ENCODE measurements around the gene PTX4. TPM values are rescaled to one million over a fixed set of nuclear protein-coding genes. Genes with fewer than 3 reads are reported as not detected.

Gene PTX4
- total and polyA plus RNA-seq, 2 experiments from 2014 or later: not detected

- Mint-ChIP-seq H3K4me1 (peaks cover 2% of the 10 kb centered on the region; the same call in 1 of the 3 replicates), H3K36me3 (ENCODE audit: low read depth) (peaks cover 9% of the 10 kb centered on the region; the same call in 1 of the 3 replicates), H3K4me3 (no peak overlapping the region), H3K27ac (no peak overlapping the region), H3K27me3 (ENCODE audit: insufficient read depth, low read depth, poor library complexity) (peaks cover 6% of the 10 kb centered on the region), H3K9me3 (no peaks in the 10 kb centered on the region)
- no peaks in the 10 kb centered on the region for H3K36me3 ChIP-seq (ENCODE audit: insufficient read depth)
- H3K4me1 ChIP-seq (ENCODE audit: insufficient read depth): no peaks in the 10 kb centered on the region
- H3F3A ChIP-seq (replicated peaks; ENCODE audit: low read depth): no peaks in the 10 kb centered on the region
- no peak overlapping the region for H3K27ac ChIP-seq (ENCODE audit: low read depth)
- no peaks in the 10 kb centered on the region for H3K27me3 ChIP-seq (ENCODE audit: insufficient read depth)
- ATAC-seq (no peak), DNase-seq (ENCODE audit: low spot score) (no peak)
- no peak overlapping the region for H3K4me2 ChIP-seq
- H2AFZ ChIP-seq: no peak overlapping the region
- H3K9me2 ChIP-seq (ENCODE audit: insufficient read depth): no peaks in the 10 kb centered on the region
- no peaks in the 10 kb centered on the region for H3K79me2 ChIP-seq (replicated peaks; ENCODE audit: insufficient read depth)
- no peak for TF ChIP-seq CREB1 (CRISPR knock-in tag; IDR thresholded peaks at IDR 0.05; ENCODE audit: low read depth)
- TF ChIP-seq, protein P1, sequence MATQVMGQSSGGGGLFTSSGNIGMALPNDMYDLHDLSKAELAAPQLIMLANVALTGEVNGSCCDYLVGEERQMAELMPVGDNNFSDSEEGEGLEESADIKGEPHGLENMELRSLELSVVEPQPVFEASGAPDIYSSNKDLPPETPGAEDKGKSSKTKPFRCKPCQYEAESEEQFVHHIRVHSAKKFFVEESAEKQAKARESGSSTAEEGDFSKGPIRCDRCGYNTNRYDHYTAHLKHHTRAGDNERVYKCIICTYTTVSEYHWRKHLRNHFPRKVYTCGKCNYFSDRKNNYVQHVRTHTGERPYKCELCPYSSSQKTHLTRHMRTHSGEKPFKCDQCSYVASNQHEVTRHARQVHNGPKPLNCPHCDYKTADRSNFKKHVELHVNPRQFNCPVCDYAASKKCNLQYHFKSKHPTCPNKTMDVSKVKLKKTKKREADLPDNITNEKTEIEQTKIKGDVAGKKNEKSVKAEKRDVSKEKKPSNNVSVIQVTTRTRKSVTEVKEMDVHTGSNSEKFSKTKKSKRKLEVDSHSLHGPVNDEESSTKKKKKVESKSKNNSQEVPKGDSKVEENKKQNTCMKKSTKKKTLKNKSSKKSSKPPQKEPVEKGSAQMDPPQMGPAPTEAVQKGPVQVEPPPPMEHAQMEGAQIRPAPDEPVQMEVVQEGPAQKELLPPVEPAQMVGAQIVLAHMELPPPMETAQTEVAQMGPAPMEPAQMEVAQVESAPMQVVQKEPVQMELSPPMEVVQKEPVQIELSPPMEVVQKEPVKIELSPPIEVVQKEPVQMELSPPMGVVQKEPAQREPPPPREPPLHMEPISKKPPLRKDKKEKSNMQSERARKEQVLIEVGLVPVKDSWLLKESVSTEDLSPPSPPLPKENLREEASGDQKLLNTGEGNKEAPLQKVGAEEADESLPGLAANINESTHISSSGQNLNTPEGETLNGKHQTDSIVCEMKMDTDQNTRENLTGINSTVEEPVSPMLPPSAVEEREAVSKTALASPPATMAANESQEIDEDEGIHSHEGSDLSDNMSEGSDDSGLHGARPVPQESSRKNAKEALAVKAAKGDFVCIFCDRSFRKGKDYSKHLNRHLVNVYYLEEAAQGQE (IDR thresholded peaks at IDR 0.05; ENCODE audit: unreplicated experiment): no peak
- TF ChIP-seq EZH2phosphoT487 (IDR thresholded peaks at IDR 0.05; ENCODE audit: unreplicated experiment): no peak
- TF ChIP-seq NANOG (IDR thresholded peaks at IDR 0.05; ENCODE audit: borderline replicate concordance): no peak
- TF ChIP-seq ZNF331 (CRISPR knock-in tag; IDR thresholded peaks at IDR 0.05; ENCODE audit: low read depth): no peak
- no peak for TF ChIP-seq STAT1 (IDR thresholded peaks at IDR 0.05; ENCODE audit: unreplicated experiment)
- no peak for TF ChIP-seq ZNF462 (CRISPR knock-in tag; IDR thresholded peaks at IDR 0.05)
- TF ChIP-seq POLR2AphosphoS5 (IDR thresholded peaks at IDR 0.05; ENCODE audit: low read depth): no peak
- TF ChIP-seq EZH2 (IDR thresholded peaks at IDR 0.05; ENCODE audit: low read depth, unreplicated experiment): no peak
- TF ChIP-seq, protein P2, sequence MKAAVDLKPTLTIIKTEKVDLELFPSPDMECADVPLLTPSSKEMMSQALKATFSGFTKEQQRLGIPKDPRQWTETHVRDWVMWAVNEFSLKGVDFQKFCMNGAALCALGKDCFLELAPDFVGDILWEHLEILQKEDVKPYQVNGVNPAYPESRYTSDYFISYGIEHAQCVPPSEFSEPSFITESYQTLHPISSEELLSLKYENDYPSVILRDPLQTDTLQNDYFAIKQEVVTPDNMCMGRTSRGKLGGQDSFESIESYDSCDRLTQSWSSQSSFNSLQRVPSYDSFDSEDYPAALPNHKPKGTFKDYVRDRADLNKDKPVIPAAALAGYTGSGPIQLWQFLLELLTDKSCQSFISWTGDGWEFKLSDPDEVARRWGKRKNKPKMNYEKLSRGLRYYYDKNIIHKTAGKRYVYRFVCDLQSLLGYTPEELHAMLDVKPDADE (IDR thresholded peaks at IDR 0.05): no peak
- no peak for TF ChIP-seq ZNF114 (CRISPR knock-in tag; IDR thresholded peaks at IDR 0.05)
- no peak for TF ChIP-seq JUNB (IDR thresholded peaks at IDR 0.05; ENCODE audit: unreplicated experiment)
- TF ChIP-seq, protein P3, sequence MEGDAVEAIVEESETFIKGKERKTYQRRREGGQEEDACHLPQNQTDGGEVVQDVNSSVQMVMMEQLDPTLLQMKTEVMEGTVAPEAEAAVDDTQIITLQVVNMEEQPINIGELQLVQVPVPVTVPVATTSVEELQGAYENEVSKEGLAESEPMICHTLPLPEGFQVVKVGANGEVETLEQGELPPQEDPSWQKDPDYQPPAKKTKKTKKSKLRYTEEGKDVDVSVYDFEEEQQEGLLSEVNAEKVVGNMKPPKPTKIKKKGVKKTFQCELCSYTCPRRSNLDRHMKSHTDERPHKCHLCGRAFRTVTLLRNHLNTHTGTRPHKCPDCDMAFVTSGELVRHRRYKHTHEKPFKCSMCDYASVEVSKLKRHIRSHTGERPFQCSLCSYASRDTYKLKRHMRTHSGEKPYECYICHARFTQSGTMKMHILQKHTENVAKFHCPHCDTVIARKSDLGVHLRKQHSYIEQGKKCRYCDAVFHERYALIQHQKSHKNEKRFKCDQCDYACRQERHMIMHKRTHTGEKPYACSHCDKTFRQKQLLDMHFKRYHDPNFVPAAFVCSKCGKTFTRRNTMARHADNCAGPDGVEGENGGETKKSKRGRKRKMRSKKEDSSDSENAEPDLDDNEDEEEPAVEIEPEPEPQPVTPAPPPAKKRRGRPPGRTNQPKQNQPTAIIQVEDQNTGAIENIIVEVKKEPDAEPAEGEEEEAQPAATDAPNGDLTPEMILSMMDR (conservative IDR thresholded peaks at IDR 0.05; ENCODE audit: low read depth in 2 of 2): no peak
- no peak overlapping the region for H3K4me3 ChIP-seq
- H4K20me1 ChIP-seq (replicated peaks; ENCODE audit: insufficient read depth): no peaks in the 10 kb centered on the region
Measured at GRCh38 chr16:1526608-1527555, 38.1 kb upstream of the PTX4 start.
